HG03139 (cell line): ENCODE measurements around the gene MDH2.
"Not testable (repeated sequence)": the region's sequence is repeated elsewhere in the genome, so short reads cannot be mapped to it uniquely, and the experiment has no call there.

Experiments
- ATAC-seq: cut with Tn5 transposase; IDR thresholded peaks from one replicate; pipeline ENCODE4 v1.9.1; 2021; ENCODE audit not compliant: unreplicated experiment

MDH2 gene

DNA sequence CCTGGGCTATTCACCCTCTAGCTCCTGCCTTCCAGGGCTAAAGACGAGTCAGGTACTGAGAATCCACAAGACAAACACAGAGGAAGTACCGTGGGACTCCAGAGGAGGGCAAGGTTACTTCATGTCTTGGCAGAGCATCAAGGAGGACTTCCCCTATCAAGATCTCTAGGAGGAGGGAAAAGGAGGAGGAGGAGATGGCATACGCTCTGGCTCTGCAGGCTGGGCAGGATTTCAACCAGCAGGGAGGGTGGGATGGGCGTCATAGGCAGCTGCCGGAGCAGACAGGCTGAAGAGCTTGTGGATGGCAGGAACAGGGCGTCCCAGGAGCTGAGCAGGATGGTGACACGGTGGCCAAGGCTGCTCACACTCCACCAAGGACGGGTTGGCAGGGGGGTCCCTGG lies 21.3 kb downstream of the MDH2 start:
- no peak for ATAC-seq

GRCh38 chr7:76071316-76072242 lies 23.7 kb downstream of the MDH2 start:
- ATAC-seq = no peak

- ATAC-seq = no peak
Observed at GRCh38 chr7:76072243-76073148, 24.6 kb downstream of the MDH2 start.

- no peak for ATAC-seq
Observed at GRCh38 chr7:76073335-76073990, 25.6 kb downstream of the MDH2 start.

DNA sequence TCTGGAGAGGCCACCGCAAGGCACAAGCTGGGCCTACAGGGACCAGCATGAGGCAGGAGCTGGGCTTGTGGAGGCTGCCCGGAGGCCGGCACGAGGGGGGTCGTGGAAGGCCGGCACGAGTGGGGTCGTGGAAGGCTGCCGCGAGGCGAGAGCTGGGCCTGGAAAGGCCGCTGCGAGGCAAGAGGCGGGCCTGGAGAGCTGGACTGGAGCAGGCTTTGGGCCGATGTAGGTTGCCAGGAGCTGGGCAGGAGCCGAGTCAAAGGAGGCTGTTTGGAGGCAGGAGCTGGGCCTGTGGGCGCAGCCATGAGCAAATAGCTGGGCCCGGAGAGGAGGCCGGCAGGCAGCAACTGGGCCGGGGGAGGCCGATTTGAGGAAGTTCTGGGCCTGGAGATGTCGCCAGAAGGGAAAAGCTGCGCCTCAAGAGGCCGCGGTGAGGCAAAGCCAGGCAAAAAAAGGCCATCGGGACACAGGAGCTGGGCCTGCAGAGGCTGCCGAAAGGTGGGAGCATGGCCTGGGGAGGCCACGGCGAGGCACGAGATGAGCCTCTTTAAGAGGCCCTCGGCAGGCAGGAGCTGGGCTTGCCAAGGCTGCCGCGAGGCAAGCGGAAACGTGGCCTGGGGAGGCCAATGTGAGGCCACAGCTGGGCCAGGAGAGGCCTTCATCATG lies 26.5 kb downstream of the MDH2 start:
- no peak for ATAC-seq

DNA sequence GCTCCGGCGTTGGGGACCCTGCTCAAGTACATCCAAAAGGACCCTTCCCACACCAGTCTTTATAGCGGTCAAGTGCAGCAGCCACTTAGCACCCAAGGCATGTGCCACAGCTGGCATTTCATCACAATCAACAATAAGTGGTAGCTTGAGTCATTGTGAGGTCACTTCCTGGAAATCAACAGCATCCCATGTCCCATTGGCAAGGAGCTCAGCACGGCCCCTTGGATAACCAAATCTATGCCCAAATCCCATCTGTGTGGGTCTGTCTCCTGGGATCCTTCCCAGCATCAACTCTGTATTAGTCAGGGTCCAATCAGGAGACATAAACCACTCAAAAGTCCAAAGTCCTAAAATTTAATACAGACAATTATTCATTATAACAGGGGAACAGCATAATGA lies 27.1 kb downstream of the MDH2 start:
- no peak for ATAC-seq

- no peak for ATAC-seq
Observed at GRCh38 chr7:76076995-76077394, 29.1 kb downstream of the MDH2 start.

GRCh38 chr7:76077435-76077834 lies 29.5 kb downstream of the MDH2 start:
- ATAC-seq = no peak

GRCh38 chr7:76080204-76080603 lies 32.3 kb downstream of the MDH2 start:
- ATAC-seq = no peak

- not testable (repeated sequence) for ATAC-seq
Observed at GRCh38 chr7:76084115-76084514, 36.2 kb downstream of the MDH2 start.

- ATAC-seq = no peak
Observed at GRCh38 chr7:76086070-76086469, 38.2 kb downstream of the MDH2 start.

- ATAC-seq = not testable (repeated sequence)
Observed at GRCh38 chr7:76087362-76087791, 39.5 kb downstream of the MDH2 start.

GRCh38 chr7:76089865-76090475 lies 42.1 kb downstream of the MDH2 start:
- no peak for ATAC-seq

GRCh38 chr7:76091506-76091905 lies 43.6 kb downstream of the MDH2 start:
- ATAC-seq = no peak

- not testable (repeated sequence) for ATAC-seq
Observed at GRCh38 chr7:76093531-76093930, 45.6 kb downstream of the MDH2 start.

- ATAC-seq = not testable (repeated sequence)
Observed at GRCh38 chr7:76094326-76094725, 46.4 kb downstream of the MDH2 start.

GRCh38 chr7:76095908-76096307 lies 48.0 kb downstream of the MDH2 start:
- ATAC-seq = no peak

GRCh38 chr7:76101693-76102437 lies 54.0 kb downstream of the MDH2 start:
- ATAC-seq = not testable (repeated sequence)

DNA sequence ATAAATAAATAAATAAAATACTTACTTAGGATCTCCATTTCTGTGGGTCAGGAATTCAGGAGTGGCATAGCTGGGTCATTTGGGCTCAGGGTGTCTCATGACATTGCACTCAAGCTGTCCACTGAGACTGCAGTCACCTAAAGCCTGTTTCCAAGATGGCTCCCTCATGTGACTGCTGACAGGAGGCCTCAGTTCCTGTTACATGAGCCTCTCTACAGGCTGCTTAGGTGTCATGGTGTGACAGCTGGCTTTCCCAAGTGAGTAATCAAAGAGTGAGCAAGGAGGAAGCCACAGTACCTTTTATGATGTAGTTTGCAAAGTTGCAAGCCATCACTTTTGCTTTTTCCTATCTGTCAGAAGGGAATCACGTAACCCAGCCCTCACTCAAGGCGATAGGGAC lies 55.9 kb downstream of the MDH2 start:
- ATAC-seq = not testable (repeated sequence)
